GM23248 (cell line): ENCODE results near the gene POLR2B. TPM values are rescaled to one million over a fixed set of nuclear protein-coding genes. Genes with fewer than 3 reads are reported as not detected.

Experiments
- DNase-seq: peaks from one replicate; pipeline ENCODE4 v3.0.0-alpha.2; 2015
- H2AFZ ChIP-seq: fragments of 200-600 bp; sonication (generic); 2 replicates; pipeline ENCODE4 v1.6.1; 2016; ENCODE audit warnings: antibody characterized with exemption
- H3F3A ChIP-seq: fragments of 200-600 bp; sonication (generic); 2 replicates; pipeline ENCODE4 v1.6.1; 2016; ENCODE audit warnings: mild to moderate bottlenecking, antibody characterized with exemption, mixed run types; ENCODE audit not compliant: insufficient read depth
- H3K27ac ChIP-seq: fragments of 200-600 bp; sonication (generic); 2 replicates; pipeline ENCODE4 v1.5.1; 2016; ENCODE audit warnings: mild to moderate bottlenecking
- H3K27me3 ChIP-seq: fragments of 200-600 bp; sonication (generic); replicated peaks from 2 replicates; pipeline ENCODE4 v1.6.1; 2016; ENCODE audit warnings: mild to moderate bottlenecking; ENCODE audit not compliant: insufficient read depth
- H3K36me3 ChIP-seq: fragments of 200-600 bp; sonication (generic); 2 replicates; pipeline ENCODE4 v1.6.1; 2016; ENCODE audit warnings: low read depth, mild to moderate bottlenecking
- H3K4me1 ChIP-seq: fragments of 200-600 bp; sonication (generic); 2 replicates; pipeline ENCODE4 v1.6.1; 2016; ENCODE audit warnings: mild to moderate bottlenecking; ENCODE audit not compliant: insufficient read depth
- H3K4me2 ChIP-seq: fragments of 200-600 bp; sonication (generic); one replicate; pipeline ENCODE4 v1.6.1; 2016; ENCODE audit warnings: mild to moderate bottlenecking; ENCODE audit not compliant: unreplicated experiment
- H3K4me3 ChIP-seq: fragments of 200-600 bp; sonication (generic); 2 replicates; pipeline ENCODE4 v1.5.1; 2016; ENCODE audit warnings: mild to moderate bottlenecking
- H3K79me2 ChIP-seq: fragments of 200-600 bp; sonication (generic); 2 replicates; pipeline ENCODE4 v1.6.1; 2016; ENCODE audit warnings: mild to moderate bottlenecking; ENCODE audit not compliant: insufficient read depth
- H3K9ac ChIP-seq: fragments of 200-600 bp; sonication (generic); 2 replicates; pipeline ENCODE4 v1.6.1; 2016; ENCODE audit warnings: mild to moderate bottlenecking
- H3K9me2 ChIP-seq: fragments of 200-600 bp; sonication (generic); 2 replicates; pipeline ENCODE4 v1.6.1; 2016; ENCODE audit warnings: mixed run types, mild to moderate bottlenecking, moderate library complexity; ENCODE audit not compliant: insufficient read depth
- H3K9me3 ChIP-seq: fragments of 200-600 bp; sonication (generic); one replicate; pipeline ENCODE4 v1.6.1; 2017; ENCODE audit warnings: low read depth
- H4K20me1 ChIP-seq: fragments of 200-600 bp; sonication (generic); 2 replicates; pipeline ENCODE4 v1.6.0; 2016; ENCODE audit not compliant: insufficient read depth
- EZH2 ChIP-seq: fragments of 200-600 bp; sonication (generic); IDR thresholded peaks from 2 replicates; pipeline ENCODE4 v1.6.1; 2018; ENCODE audit warnings: antibody characterized with exemption, mild to moderate bottlenecking; ENCODE audit not compliant: insufficient read depth, poor library complexity, severe bottlenecking
- EZH2phosphoT487 ChIP-seq: fragments of 200-600 bp; sonication (generic); IDR thresholded peaks from 2 replicates; pipeline ENCODE4 v1.6.1; 2018; ENCODE audit warnings: antibody characterized with exemption, moderate library complexity, mild to moderate bottlenecking, low read depth; ENCODE audit not compliant: insufficient read depth
- WGBS, 2 experiments: methylation state at CpG; one replicate each; pipeline ENCODE4 v1.1.6; 2015 to 2017; ENCODE audit warnings: low lambda C conversion rate in 2 of 2, low coverage in 1 of 2; ENCODE audit errors: missing lambda C conversion rate in 2 of 2; 5-methylcytosine and 5-hydroxymethylcytosine counted together
- in situ Hi-C: fragments of 300-500 bp; cut with MboI; formaldehyde crosslinking; loops from 2 replicates; pipeline ENCODE4 v1.15.0; 2020
- polyA plus RNA-seq: library from polyadenylated mRNA; unstranded; fragments of >200 nt; fragmentation: Nextera tagmentation; extraction: Ambion mirVana; gene quantifications from 2 replicates; pipeline ENCODE4 v1.2.1, GENCODE V29; 2016
- total RNA-seq: library from RNA; depleted of rRNA; stranded (reverse); fragments of >200 nt; shearing (Covaris generic); gene quantifications from 2 replicates; pipeline ENCODE4 v1.2.3, GENCODE V29; 2014

Gene POLR2B
- total and polyA plus RNA-seq, 2 experiments from 2014 or later = 50.8 to 86.1 TPM

DNA sequence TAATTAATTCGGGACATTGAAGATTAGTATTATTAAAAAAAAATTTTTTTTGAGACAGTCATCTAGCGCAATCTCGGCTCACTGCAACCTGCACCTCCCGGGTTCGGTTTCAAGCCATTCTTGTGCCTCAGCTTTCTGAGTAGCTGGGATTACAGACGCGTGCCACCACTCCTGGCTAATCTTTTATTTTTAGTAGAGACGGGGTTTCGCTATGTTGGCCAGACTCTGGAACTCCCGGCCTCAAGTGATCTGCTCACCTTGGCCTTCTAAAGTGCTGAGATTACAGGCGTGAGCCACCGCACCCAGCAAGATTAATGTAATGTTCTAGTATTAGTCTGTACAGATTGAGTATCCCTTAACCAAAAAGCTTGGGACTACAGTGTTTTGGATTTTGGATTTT is 38.3 kb upstream of the POLR2B start:
- no peaks in the 10 kb centered on the region for H3K9me3 ChIP-seq
- no peak for DNase-seq
- H3K4me2 ChIP-seq = no peak overlapping the region
- no peaks in the 10 kb centered on the region for H3K9me2 ChIP-seq
- H4K20me1 ChIP-seq = no peaks in the 10 kb centered on the region; the same call in 1 of the 2 replicates
- H3K4me1 ChIP-seq = peaks cover 12% of the 10 kb centered on the region
- peaks cover 5% of the 10 kb centered on the region; the same call in 1 of the 2 replicates for H3K79me2 ChIP-seq
- no peak for TF ChIP-seq EZH2
- no peak for TF ChIP-seq EZH2phosphoT487
- H2AFZ ChIP-seq = no peak overlapping the region
- in situ Hi-C loops = no loop called here
- no peak overlapping the region for H3K9ac ChIP-seq
- H3K27ac ChIP-seq = no peak overlapping the region
- no peaks in the 10 kb centered on the region; the same call in 1 of the 2 replicates for H3F3A ChIP-seq
- peaks cover 5% of the 10 kb centered on the region; the same call in 1 of the 2 replicates for H3K36me3 ChIP-seq
- 96 to 98% methylated on average over 12 of the region's 12 CpGs for WGBS, 2 experiments
- H3K4me3 ChIP-seq = no peak overlapping the region
- H3K27me3 ChIP-seq = no peaks in the 10 kb centered on the region

DNA sequence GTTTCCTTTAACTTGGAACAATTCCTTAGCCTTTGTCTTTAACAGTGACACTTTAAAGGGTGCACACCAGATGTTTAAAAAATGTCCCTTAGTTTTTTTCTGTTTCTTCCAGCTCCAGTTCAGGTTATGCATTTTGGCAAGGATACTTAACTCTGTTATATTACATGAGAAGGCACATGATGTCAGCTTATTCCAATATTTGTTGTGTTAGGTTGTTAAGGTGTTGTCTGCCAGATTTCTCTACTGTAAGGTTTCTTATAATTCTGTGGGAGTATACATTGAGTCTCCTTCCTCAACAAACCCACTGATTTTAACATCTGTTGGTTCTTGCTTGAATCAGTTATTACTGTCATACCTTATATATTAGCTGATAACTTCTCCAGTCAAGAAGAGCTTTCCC is 37.7 kb upstream of the POLR2B start:
- H2AFZ ChIP-seq = no peak overlapping the region
- H3K4me1 ChIP-seq = peaks cover 12% of the 10 kb centered on the region
- peaks cover 4% of the 10 kb centered on the region; the same call in 1 of the 2 replicates for H3K36me3 ChIP-seq
- H3F3A ChIP-seq = no peaks in the 10 kb centered on the region; the same call in 1 of the 2 replicates
- H3K4me2 ChIP-seq = no peak overlapping the region
- no peak for TF ChIP-seq EZH2
- no peak for TF ChIP-seq EZH2phosphoT487
- H3K9me3 ChIP-seq = no peaks in the 10 kb centered on the region
- no peak overlapping the region for H3K9ac ChIP-seq
- no peak for DNase-seq
- no peak overlapping the region for H3K4me3 ChIP-seq
- H3K79me2 ChIP-seq = no peaks in the 10 kb centered on the region
- no peaks in the 10 kb centered on the region for H3K27me3 ChIP-seq
- no peaks in the 10 kb centered on the region; the same call in 1 of the 2 replicates for H4K20me1 ChIP-seq
- H3K27ac ChIP-seq = no peak overlapping the region
- in situ Hi-C loops = no loop called here
- no peaks in the 10 kb centered on the region for H3K9me2 ChIP-seq

DNA sequence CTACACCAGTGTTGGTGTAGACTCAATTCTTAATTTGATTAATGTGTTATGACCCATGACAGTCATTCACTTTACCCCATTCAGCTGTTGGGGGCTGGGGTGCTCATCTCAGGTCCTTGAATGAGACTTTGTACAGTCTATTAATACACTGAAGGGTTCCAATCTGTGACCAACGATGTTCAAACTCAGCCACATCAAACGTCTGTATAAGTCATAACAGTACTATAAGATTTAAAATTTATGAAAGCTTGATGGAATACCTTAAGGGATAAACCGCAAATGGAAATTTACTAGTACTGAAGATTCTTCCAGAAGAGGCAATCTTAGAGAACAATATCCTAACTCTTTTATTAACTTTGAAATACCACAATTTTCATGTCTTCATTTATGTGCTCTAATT is 37.3 kb upstream of the POLR2B start:
- peaks cover 12% of the 10 kb centered on the region for H3K4me1 ChIP-seq
- H3K9me2 ChIP-seq = no peaks in the 10 kb centered on the region
- no peaks in the 10 kb centered on the region for H3K27me3 ChIP-seq
- no peak for DNase-seq
- no peak overlapping the region for H3K4me3 ChIP-seq
- in situ Hi-C loops = no loop called here
- no peak overlapping the region for H3K27ac ChIP-seq
- WGBS, 2 experiments = 83 to 84% methylated on average over 3 of the region's 3 CpGs
- H4K20me1 ChIP-seq = no peaks in the 10 kb centered on the region; the same call in 1 of the 2 replicates
- H3K9me3 ChIP-seq = no peaks in the 10 kb centered on the region
- no peak overlapping the region for H2AFZ ChIP-seq
- peaks cover 4% of the 10 kb centered on the region; the same call in 1 of the 2 replicates for H3K36me3 ChIP-seq
- H3F3A ChIP-seq = no peaks in the 10 kb centered on the region; the same call in 1 of the 2 replicates
- no peaks in the 10 kb centered on the region for H3K79me2 ChIP-seq
- no peak for TF ChIP-seq EZH2phosphoT487
- H3K4me2 ChIP-seq = no peak overlapping the region
- H3K9ac ChIP-seq = no peak overlapping the region

DNA sequence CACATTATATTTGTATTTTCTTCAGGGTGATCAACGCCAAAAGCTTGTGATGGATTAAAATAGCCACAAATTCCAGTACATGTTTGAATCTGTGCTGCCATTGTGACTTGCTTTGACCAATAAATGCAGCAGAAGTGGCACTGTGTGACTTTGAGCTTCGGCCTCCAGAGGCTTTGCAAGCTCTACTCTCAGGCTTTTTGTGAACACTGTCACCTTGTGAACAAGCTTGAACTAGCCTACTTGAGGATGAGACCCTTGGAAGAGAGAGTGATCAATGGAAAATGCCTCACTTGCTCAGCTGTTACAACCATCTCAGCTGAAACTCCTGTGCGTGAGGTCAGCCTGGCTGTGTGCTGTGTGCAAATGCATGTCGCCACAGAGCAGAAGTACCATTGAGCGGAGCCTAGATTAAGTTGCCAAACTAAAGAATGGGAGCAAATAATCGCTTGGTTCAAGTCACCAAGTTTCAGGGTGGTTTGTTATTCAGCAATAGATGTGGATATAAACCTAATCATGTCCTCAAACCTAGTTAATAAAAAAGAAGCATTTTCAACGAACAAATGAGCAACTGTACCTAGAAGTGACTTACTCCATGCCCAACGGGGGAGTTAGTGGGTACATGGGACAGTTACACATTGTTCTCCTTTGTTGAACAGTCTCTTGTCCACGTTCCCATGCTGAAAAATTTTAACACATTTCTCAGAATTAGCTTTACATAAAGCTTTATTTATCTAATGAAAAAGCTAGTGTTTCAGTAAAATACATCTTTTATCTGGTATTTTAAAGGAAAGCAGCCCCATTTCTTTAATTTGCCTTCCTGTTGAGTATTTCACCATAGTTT is 24.8 kb upstream of the POLR2B start:
- Histone ChIP-seq H3K4me2 (no peak overlapping the region), H3K9ac (no peak overlapping the region), H3K9me2 (no peaks in the 10 kb centered on the region), H3K36me3 (no peaks in the 10 kb centered on the region), H3K79me2 (no peaks in the 10 kb centered on the region), H2AFZ (no peak overlapping the region), H3K9me3 (no peaks in the 10 kb centered on the region), H4K20me1 (no peaks in the 10 kb centered on the region), H3K27ac (no peak overlapping the region), H3K4me3 (no peak overlapping the region), H3F3A (peaks cover 14% of the 10 kb centered on the region), H3K27me3 (no peaks in the 10 kb centered on the region), H3K4me1 (peaks cover 5% of the 10 kb centered on the region)
- 84 to 86% methylated on average over 9 of the region's 9 CpGs for WGBS, 2 experiments
- in situ Hi-C loops = no loop called here
- DNase-seq = no peak
- no peak for TF ChIP-seq EZH2phosphoT487
- TF ChIP-seq EZH2 = no peak
